Measurements from ENCODE around the gene GLIS1.

The GLIS1 gene

DNA sequence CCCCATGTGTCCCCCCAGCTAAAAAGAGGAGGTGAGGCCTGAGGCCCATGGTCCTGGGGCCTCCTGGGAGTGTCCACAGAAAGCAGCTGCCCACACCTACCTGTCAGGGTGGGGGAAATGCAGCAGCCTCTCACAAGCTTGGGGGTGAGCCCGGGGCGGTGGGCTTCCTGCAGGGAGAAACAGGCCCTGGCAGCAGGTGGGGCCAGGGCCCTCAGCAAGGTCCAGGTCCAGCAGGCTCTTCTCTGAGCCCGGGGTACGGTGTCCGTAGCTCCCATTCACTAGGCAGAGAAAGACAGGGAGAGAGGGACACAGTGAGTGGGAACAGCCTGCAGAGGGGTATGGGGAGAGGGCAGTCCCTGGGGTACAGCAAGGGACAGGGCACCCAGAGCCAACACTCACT lies 139.0 kb downstream of the GLIS1 start:
- H3K9me3 ChIP-seq (replicated peaks; ENCODE audit: insufficient read depth, low read length): no peaks in the 10 kb centered on the region
- H3K27me3 ChIP-seq (replicated peaks; ENCODE audit: insufficient read depth, low read length): no peaks in the 10 kb centered on the region
- no peak overlapping the region for H3K4me3 ChIP-seq (ENCODE audit: low read length)
- H3K4me1 ChIP-seq (ENCODE audit: low read length): peaks cover 25% of the 10 kb centered on the region
- no peak for TF ChIP-seq EZH2 (optimal IDR thresholded peaks at IDR 0.05; ENCODE audit: low read depth, low read length)
- TF ChIP-seq, protein P1, sequence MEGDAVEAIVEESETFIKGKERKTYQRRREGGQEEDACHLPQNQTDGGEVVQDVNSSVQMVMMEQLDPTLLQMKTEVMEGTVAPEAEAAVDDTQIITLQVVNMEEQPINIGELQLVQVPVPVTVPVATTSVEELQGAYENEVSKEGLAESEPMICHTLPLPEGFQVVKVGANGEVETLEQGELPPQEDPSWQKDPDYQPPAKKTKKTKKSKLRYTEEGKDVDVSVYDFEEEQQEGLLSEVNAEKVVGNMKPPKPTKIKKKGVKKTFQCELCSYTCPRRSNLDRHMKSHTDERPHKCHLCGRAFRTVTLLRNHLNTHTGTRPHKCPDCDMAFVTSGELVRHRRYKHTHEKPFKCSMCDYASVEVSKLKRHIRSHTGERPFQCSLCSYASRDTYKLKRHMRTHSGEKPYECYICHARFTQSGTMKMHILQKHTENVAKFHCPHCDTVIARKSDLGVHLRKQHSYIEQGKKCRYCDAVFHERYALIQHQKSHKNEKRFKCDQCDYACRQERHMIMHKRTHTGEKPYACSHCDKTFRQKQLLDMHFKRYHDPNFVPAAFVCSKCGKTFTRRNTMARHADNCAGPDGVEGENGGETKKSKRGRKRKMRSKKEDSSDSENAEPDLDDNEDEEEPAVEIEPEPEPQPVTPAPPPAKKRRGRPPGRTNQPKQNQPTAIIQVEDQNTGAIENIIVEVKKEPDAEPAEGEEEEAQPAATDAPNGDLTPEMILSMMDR (IDR thresholded peaks at IDR 0.05; ENCODE audit: low read length): no peak
- no peak for TF ChIP-seq EZH2phosphoT487 (IDR thresholded peaks at IDR 0.05; ENCODE audit: low read length)
- no peak overlapping the region for H2AFZ ChIP-seq (ENCODE audit: low read length)
- H4K20me1 ChIP-seq (ENCODE audit: insufficient read depth, low read length): no peaks in the 10 kb centered on the region
- H3K9ac ChIP-seq (ENCODE audit: low read length): 0 out of 2 replicates have a peak overlapping the region, but pooled peaks have one; percentile 10
- H3K79me2 ChIP-seq (ENCODE audit: low read length): no peaks in the 10 kb centered on the region
- H3K36me3 ChIP-seq (replicated peaks; ENCODE audit: insufficient read depth, low read length): no peaks in the 10 kb centered on the region
- no peaks in the 10 kb centered on the region for H3K9me2 ChIP-seq (replicated peaks; ENCODE audit: insufficient read depth, low read length)
- DNase-seq: no peak
- peak overlapping the region; percentile 66; the same call in 1 of the 2 replicates for H3K27ac ChIP-seq (ENCODE audit: low read length)
- H3K4me2 ChIP-seq (ENCODE audit: low read depth, low read length): peak overlapping the region; percentile 48; the same call in 1 of the 2 replicates
- H3F3A ChIP-seq (ENCODE audit: insufficient read depth, low read length): peaks cover 17% of the 10 kb centered on the region

DNA sequence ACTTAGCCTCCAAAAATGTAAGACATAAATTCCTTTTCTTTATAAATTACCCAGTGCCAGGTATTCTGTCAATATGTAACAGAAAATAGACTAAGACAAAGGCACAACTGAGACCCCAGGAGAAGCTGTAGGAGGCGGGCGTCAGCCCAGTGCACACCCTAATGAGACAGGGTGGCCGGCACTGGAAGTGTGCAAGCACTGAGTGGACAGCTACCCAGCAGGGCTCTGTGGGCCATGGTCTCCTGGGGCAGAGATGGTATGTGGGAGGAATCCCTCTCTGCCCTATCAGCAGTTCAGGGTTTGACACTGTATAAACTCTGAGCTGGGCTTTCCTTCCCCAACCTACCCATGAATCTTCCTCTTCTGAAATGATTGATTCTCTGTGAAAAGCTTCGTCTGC lies 139.5 kb downstream of the GLIS1 start:
- peaks cover 25% of the 10 kb centered on the region for H3K4me1 ChIP-seq (ENCODE audit: low read length)
- no peaks in the 10 kb centered on the region for H3K9me3 ChIP-seq (replicated peaks; ENCODE audit: insufficient read depth, low read length)
- no peaks in the 10 kb centered on the region for H4K20me1 ChIP-seq (ENCODE audit: insufficient read depth, low read length)
- H3K79me2 ChIP-seq (ENCODE audit: low read length): no peaks in the 10 kb centered on the region
- no peak for DNase-seq
- H3F3A ChIP-seq (ENCODE audit: insufficient read depth, low read length): peaks cover 17% of the 10 kb centered on the region
- no peaks in the 10 kb centered on the region for H3K27me3 ChIP-seq (replicated peaks; ENCODE audit: insufficient read depth, low read length)
- no peak overlapping the region for H3K4me2 ChIP-seq (ENCODE audit: low read depth, low read length)
- H2AFZ ChIP-seq (ENCODE audit: low read length): no peak overlapping the region
- H3K4me3 ChIP-seq (ENCODE audit: low read length): no peak overlapping the region
- H3K9me2 ChIP-seq (replicated peaks; ENCODE audit: insufficient read depth, low read length): no peaks in the 10 kb centered on the region
- no peak overlapping the region; the same call in 1 of the 2 replicates for H3K27ac ChIP-seq (ENCODE audit: low read length)
- H3K36me3 ChIP-seq (replicated peaks; ENCODE audit: insufficient read depth, low read length): no peaks in the 10 kb centered on the region
- H3K9ac ChIP-seq (ENCODE audit: low read length): no peak overlapping the region
- TF ChIP-seq, protein P1 (IDR thresholded peaks at IDR 0.05; ENCODE audit: low read length): no peak
- no peak for TF ChIP-seq EZH2 (optimal IDR thresholded peaks at IDR 0.05; ENCODE audit: low read depth, low read length)
- TF ChIP-seq EZH2phosphoT487 (IDR thresholded peaks at IDR 0.05; ENCODE audit: low read length): no peak

DNA sequence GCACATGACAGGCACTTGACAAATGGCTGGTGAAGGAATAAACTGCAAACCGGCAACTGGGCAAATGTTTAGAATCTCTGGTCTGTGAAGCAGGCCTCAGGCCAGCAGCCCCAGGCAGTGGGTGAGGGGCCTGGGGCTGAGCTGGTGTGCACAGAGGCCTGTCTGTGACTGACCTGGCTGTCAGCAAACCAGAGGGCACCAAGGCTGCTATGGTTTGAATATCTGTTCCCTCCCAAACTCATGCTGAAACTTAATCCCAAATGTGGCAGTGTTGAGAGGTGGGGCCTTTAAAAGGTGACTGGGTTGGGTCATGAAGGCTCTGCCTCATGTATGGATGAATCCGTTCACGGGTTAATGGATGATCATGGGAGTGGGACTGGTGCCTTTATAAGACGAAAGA lies 140.0 kb downstream of the GLIS1 start:
- H3K27ac ChIP-seq (ENCODE audit: low read length): no peak overlapping the region
- H3K9me3 ChIP-seq (replicated peaks; ENCODE audit: insufficient read depth, low read length): no peaks in the 10 kb centered on the region
- TF ChIP-seq EZH2phosphoT487 (IDR thresholded peaks at IDR 0.05; ENCODE audit: low read length) (no peak), EZH2 (optimal IDR thresholded peaks at IDR 0.05; ENCODE audit: low read depth, low read length) (no peak)
- TF ChIP-seq, protein P1 (IDR thresholded peaks at IDR 0.05; ENCODE audit: low read length): no peak
- H3K4me1 ChIP-seq (ENCODE audit: low read length): peaks cover 25% of the 10 kb centered on the region
- no peak overlapping the region for H3K4me2 ChIP-seq (ENCODE audit: low read depth, low read length)
- DNase-seq: no peak
- no peak overlapping the region for H3K4me3 ChIP-seq (ENCODE audit: low read length)
- H3K79me2 ChIP-seq (ENCODE audit: low read length): no peaks in the 10 kb centered on the region
- H4K20me1 ChIP-seq (ENCODE audit: insufficient read depth, low read length): no peaks in the 10 kb centered on the region
- peaks cover 17% of the 10 kb centered on the region for H3F3A ChIP-seq (ENCODE audit: insufficient read depth, low read length)
- H3K9me2 ChIP-seq (replicated peaks; ENCODE audit: insufficient read depth, low read length): no peaks in the 10 kb centered on the region
- H3K27me3 ChIP-seq (replicated peaks; ENCODE audit: insufficient read depth, low read length): no peaks in the 10 kb centered on the region
- H3K9ac ChIP-seq (ENCODE audit: low read length): no peak overlapping the region
- no peak overlapping the region for H2AFZ ChIP-seq (ENCODE audit: low read length)
- no peaks in the 10 kb centered on the region for H3K36me3 ChIP-seq (replicated peaks; ENCODE audit: insufficient read depth, low read length)
